Head of caudate nucleus (tissue), 42 donors: ENCODE measurements around the gene ABCC8.

Source experiments
- DNase-seq, 42 donors: peaks; one replicate each; pipeline versions ENCODE4 v3.0.0 to v3.0.0-alpha.2; 2020 to 2021; ENCODE audit warnings: mixed read lengths in 7 of 42
- intact Hi-C: fragments of 100-400 bp; cut with DNase I; formaldehyde crosslinking; loops from one replicate; pipeline ENCODE4 v1.15.0; 2022

Gene ABCC8

DNA sequence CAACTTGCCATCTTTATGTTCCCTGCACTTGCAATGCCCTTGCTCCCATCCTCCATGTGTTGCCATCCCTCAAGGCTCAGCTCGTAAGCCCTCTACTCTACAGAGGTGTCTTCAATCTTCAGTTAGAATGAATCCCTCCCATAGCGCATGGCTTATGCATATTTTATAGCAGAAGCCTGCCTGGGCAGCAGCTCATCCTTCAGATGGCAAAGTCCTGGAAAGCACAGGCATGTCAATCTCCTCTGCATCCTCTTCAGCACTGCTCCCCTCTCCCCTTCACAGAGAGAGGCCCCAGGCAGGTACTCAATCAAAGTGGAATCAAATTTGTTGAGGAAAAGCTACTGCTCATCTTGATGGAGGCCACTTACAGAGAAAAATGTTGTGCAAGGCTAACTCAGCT lies 31.1 kb upstream of the ABCC8 start:
- intact Hi-C loops, result no loop called here
- no peak for DNase-seq

DNA sequence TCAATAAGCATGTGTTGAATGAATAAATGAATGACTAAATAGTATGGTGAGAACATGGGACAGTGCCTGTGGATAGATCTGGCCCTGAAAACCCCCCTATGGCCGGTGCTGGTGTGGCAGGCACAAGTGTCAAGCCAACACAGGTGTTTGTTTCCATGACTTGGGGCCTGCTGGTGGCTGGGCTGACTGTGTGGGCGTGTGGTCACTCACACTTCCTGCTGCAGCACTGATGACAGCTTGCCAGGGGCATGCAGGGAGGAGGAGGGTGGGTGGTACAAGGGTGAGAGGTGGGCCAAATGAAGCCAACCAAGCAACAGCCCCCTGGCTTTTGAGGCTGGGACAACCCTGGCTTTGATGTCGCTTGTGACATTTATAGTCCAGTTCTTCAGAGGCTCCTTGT lies 30.3 kb upstream of the ABCC8 start:
- intact Hi-C loops, result no loop called here
- no peak for DNase-seq

- intact Hi-C loops, result no loop called here
- no peak for DNase-seq
Observed at GRCh38 chr11:17506314-17506713, 29.7 kb upstream of the ABCC8 start.

DNA sequence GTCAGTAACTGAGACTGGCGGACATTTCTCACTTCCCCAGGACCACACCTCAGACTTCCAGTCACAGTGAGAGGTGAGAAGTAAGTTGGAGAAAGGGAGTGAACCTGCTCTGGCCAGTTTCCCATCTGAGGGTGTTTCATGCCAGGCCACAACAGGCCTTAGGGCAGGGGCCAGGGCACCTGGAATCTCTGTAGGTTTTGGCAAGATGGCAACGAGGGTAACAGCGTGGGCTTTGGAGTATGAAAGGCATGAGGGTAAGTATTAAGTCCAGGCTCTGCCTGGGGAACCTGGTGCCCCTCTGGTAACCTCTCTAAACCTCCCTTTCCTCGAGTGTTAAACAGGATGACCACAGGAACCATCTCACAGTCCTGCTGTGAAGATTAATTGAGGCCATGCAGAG lies 28.5 kb upstream of the ABCC8 start:
- no peak for DNase-seq
- intact Hi-C loops, result loop anchor here (2.0 kb wide), 1 partner anchor 120 kb away; no protein-coding TSS in a partner anchor

DNA sequence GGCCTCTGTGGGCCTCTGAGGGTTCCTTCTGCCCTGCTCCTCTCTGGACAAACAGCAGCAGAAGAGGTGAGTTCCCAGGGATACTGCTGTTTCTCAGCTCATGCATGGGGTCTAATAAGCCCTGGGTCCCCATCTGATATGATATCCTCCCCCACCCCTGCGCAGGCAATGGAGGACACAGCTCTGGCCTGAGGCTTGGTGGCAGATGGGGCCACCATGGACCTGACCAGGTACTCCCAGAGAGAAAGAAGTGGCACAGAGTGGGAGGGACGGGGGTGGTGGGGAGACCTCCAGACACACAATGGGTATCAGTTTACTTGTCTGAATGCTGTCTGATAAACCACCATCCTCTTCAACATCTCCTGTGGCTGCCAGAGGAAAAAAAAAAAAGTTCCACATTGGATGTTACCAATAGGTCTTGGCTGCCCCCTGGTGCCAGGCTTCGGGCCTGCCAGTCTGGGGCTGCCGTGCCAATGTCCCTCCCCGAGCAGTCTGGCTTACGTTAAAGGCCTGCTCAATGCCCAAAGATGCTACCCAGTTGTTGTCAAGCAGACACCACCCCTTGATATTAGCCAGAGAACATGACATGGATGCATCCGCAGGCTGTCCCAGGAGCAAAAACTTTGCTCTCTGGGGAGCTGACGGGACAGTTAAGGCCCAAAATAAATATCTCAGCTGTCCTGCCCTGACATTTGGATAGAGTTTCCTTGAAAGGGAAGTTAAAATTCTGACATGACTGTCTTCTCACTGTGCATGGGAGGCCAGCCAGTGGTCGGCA lies 27.9 kb upstream of the ABCC8 start:
- intact Hi-C loops, result loop anchor here (2.0 kb wide), 1 partner anchor 120 kb away; no protein-coding TSS in a partner anchor
- DNase-seq, result peak; percentile 73 to 91 (median 84)

- intact Hi-C loops, result no loop called here
- no peak for DNase-seq
Observed at GRCh38 chr11:17502630-17503029, 26.0 kb upstream of the ABCC8 start.

DNA sequence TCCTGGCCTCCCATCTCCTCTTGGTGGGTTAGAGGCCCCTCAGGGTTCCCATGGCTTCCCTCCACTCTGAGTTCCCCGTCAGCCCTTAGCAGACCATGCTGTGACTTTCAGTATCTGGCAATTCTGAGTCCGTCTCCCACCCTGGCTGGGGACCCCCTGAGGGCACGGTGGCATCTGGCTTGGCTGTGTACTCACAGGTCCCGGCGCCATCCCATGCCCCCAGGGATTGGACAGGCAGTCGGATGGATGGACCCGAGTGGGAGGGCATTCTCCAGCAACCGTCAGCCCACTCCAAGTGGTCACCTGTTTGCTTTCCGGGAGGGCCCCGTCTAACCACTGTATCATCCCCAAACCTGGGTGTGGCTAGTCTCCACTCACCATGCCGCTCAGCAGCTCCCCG lies 24.0 kb upstream of the ABCC8 start:
- no peak for DNase-seq
- intact Hi-C loops, result no loop called here

DNA sequence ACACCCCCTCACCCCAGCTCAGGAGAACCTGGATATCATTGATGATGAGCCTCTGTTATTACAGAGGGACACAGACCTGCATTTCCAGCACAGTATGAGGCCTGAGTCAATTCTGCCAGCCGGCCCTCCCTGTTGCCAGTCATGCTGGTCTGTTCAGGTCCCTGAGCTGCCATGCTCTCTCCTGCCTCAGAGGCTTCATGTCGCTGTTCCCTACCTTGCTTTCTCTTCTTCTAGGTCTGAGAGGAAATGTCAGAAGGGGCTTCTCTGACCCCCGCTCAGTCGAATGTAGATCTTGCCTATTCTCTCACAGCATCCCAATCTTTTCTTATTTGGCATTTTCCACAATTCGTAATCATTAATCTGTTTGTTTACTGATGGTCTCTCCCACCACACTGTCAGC lies 21.8 kb upstream of the ABCC8 start:
- intact Hi-C loops, result no loop called here
- no peak for DNase-seq

DNA sequence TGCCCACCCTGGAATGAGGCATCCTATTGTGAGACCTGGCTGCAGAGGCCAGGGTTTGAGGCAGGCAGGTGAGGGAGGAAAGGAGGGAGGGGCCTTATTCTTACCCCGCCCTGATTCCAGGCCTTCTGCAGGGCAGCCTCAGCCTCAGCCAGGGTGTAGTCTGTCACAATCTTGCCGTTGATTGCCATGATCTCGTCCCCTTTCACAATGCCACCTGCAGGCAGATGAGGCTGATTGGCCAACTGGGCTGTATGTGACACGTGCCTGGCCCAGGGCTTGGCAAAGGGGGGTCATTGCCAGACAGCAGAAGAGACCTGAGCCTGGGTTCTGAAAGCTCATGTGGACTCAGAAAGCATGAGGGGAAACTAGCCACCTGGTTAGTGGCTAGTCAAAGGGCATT lies 21.4 kb upstream of the ABCC8 start:
- DNase-seq, result no peak
- intact Hi-C loops, result no loop called here

DNA sequence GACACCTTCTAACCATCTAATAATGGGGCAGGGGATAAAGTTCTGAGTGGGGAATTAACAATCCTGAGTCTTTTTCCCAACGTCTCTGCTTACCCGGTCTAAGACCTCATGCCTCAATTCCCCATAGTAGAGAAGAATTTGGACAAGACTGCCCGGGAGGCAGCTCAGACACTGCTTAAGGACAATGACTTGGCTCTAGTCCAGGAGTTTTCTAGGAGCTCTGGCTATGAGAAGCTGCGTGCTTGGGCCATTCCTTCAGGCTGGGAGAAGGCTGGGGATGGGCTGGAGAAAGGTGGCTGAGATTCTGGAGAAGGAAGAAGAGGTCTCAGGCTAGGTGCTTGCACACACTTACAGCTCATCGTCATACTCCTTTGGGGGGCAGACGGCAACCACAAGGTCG lies 19.8 kb upstream of the ABCC8 start:
- intact Hi-C loops, result no loop called here
- DNase-seq, result no peak

GRCh38 chr11:17494019-17494418 lies 17.4 kb upstream of the ABCC8 start:
- DNase-seq, result no peak
- intact Hi-C loops, result no loop called here

- intact Hi-C loops, result no loop called here
- no peak for DNase-seq
Observed at GRCh38 chr11:17490938-17491337, 14.3 kb upstream of the ABCC8 start.

- DNase-seq, result no peak
- intact Hi-C loops, result no loop called here
Observed at GRCh38 chr11:17490232-17490631, 13.6 kb upstream of the ABCC8 start.

- intact Hi-C loops, result no loop called here
- DNase-seq, result peak in 1 of 42 donors; percentile 10
Observed at GRCh38 chr11:17489751-17490150, 13.1 kb upstream of the ABCC8 start.

DNA sequence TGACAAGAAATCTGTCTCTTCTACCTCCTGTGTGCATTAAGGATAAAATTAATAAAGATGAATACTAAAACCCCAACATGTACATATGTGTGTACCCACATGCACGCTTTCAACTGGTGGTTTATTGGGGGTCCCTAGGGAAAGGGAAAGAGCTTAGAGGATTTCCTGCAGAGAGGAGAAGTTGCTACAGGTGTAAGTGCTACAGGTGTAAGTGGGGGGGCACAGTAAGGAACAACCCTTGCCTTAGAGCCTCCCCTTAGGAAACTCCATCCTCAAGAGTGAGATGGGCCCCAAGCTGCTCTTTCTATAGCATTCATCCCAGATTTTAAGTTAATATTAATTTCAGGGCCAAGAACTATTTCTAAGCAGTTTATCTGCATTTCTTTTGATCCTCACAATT lies 11.9 kb upstream of the ABCC8 start:
- intact Hi-C loops, result no loop called here

DNA sequence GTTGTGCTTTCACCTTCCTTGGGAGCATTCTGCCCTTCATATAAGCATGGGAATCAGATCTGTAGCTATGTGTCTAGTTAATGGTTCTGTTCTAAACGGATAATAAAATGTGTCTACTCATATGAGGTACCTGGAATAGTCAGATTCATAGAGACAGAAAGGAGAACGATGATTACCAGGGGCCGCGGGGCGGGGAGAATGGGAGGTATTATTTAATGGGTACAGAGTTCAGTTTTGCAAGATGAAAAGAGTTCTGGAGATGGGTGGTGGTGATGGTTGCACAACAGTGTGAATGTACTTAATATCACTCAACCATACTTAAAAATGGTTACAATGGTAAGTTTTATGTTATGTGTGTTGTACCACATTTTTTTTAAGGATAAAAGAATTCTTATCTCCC lies 10.0 kb upstream of the ABCC8 start:
- intact Hi-C loops, result no loop called here
- no peak for DNase-seq

More for the DNA sequence above, 11.9 kb upstream of the ABCC8 start:
- no peak for DNase-seq

DNA sequence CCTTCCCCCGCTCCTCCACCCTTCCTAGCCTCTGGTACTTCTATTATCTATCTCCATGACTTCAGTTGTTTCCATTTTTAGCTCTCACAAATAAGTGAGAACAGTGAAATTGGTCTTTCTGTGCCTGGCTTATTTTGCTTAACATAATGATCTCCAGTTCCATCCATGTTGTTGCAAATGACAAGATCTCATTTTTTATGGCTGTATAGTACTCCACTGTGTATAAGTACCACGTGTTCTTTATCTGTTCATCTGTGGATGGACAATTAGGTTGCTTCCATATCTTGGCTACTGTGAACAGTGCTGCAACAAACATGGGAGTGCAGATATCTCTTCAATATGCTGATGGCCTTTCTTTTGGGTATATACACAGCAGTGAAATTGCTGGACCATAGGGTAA lies 6.9 kb upstream of the ABCC8 start:
- intact Hi-C loops, result no loop called here
- no peak for DNase-seq

DNA sequence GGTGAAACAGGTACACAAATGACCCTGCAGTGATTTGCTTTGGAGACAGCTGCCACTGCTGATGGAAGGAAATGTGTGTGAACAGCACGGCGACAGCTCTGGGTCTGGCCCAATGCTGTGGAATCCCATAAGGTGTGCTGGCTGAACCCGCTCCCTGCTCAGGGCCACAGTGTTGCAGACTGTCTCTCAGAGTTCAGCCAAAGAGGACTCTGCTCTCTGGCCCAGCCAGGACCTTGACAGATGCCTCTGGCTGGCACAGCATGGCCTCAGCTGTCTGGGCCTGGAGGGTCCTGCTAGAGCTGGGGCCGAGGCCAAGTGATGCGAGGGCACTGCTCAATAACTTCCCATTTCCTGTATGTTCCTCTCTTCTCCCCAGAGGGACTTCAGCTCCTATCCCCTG lies 5.3 kb upstream of the ABCC8 start:
- DNase-seq, result no peak
- intact Hi-C loops, result no loop called here

- DNase-seq, result peak in 36 of 42 donors; percentile 14 to 77 (median 50)
- intact Hi-C loops, result no loop called here
Observed at GRCh38 chr11:17479284-17480214, 2.9 kb upstream of the ABCC8 start.

- intact Hi-C loops, result no loop called here
- DNase-seq, result no peak
Observed at GRCh38 chr11:17478070-17478469, 1.4 kb upstream of the ABCC8 start.
